ENCODE results near the gene TRPM1. TPM values are rescaled to one million over a fixed set of nuclear protein-coding genes. Genes with fewer than 3 reads are reported as not detected.
"Not testable (repeated sequence)": the region's sequence is repeated elsewhere in the genome, so short reads cannot be mapped to it uniquely, and the experiment has no call there.

TRPM1 gene
- total and polyA plus RNA-seq, 9 of the 15 experiments (the other 6 are each of a cell fraction or from before 2014, with no cell fraction given) = 0.01 to 0.06 (median 0.03) TPM; not detected in 5

GRCh38 chr15:31088672-31089367, 12.7 kb downstream of the TRPM1 start:
- FAIRE-seq (no peak), ATAC-seq (no peak), DNase-seq (ENCODE audit: extremely low read depth in 1 of 4, low spot score in 3 of 4) (no peak)
- Histone ChIP-seq H3K9ac (ENCODE audit: insufficient read depth in 1 of 2, low read depth in 2 of 2, low read length in 2 of 2) (no peak overlapping the region), H3K36me3 (ENCODE audit: control insufficient read depth, insufficient read depth, low read length) (no peaks in the 10 kb centered on the region), H3K27ac (ENCODE audit: extremely low read depth, low read depth, low read length) (no peak overlapping the region), H3K4me1 (replicated peaks in 1 of 2; ENCODE audit: control insufficient read depth in 2 of 2, insufficient read depth in 2 of 2, low read length in 2 of 2) (no peaks in the 10 kb centered on the region; a peak in 1 of 5 replicates), H2AFZ (ENCODE audit: low read depth, low read length) (no peak overlapping the region), H4K20me1 (replicated peaks; ENCODE audit: control insufficient read depth, insufficient read depth, low read length) (0 out of 2 replicates have a peak, but pooled peaks cover 5% of the 10 kb centered on the region), H3K4me3 (no peak overlapping the region), H3K79me2 (ENCODE audit: control insufficient read depth, insufficient read depth, low read length) (no peaks in the 10 kb centered on the region), H3K27me3 (ENCODE audit: control insufficient read depth in 2 of 2, insufficient read depth in 2 of 2, low read length in 2 of 2) (peaks cover 9 to 43% of the 10 kb centered on the region in 2 experiments), H3K9me1 (ENCODE audit: control insufficient read depth, insufficient read depth, low read length) (no peaks in the 10 kb centered on the region), H3K9me3 (replicated peaks; ENCODE audit: control insufficient read depth, insufficient read depth, low read depth, low read length) (no peaks in the 10 kb centered on the region), H3K4me2 (ENCODE audit: insufficient read depth, low read length) (no peak overlapping the region)
- no TSS peak for BruUV-seq (replicated peaks)
- TF ChIP-seq ZC3H8 (IDR thresholded peaks at IDR 0.05) (no peak), CEBPB (tag; IDR thresholded peaks at IDR 0.05) (peak; percentile 51), SNRNP70 (optimal IDR thresholded peaks at IDR 0.05; ENCODE audit: low read depth, low read length) (no peak)
- CTCF ChIA-PET (ENCODE audit: low intra/inter-chr PET ratio) = no interaction called here
- in situ Hi-C loops (cut with MboI) (no loop called here), intact Hi-C loops (cut with micrococcal nuclease) (no loop called here)
- 5% methylated on average over 21 of the region's 21 CpGs for WGBS (ENCODE audit: insufficient coverage, low coverage, missing lambda C conversion rate)
- POLR2A ChIA-PET = interaction anchor here (1.3 kb wide), 1 partner anchor 13 kb away, joined by 4 read pairs; no protein-coding TSS in a partner anchor

- ATAC-seq; H3K4me3 ChIP-seq; DNase-seq (ENCODE audit: extremely low read depth in 1 of 4, low spot score in 3 of 4); H4K20me1 ChIP-seq (replicated peaks; ENCODE audit: control insufficient read depth, insufficient read depth, low read length); H3K4me2 ChIP-seq (ENCODE audit: insufficient read depth, low read length); H3K36me3 ChIP-seq (ENCODE audit: control insufficient read depth, insufficient read depth, low read length); POLR2A ChIA-PET; CTCF ChIA-PET (ENCODE audit: low intra/inter-chr PET ratio); H3K27ac ChIP-seq (ENCODE audit: extremely low read depth, low read depth, low read length); H3K9ac ChIP-seq (ENCODE audit: insufficient read depth in 1 of 2, low read depth in 2 of 2, low read length in 2 of 2); FAIRE-seq; in situ Hi-C loops (cut with MboI); H3K4me1 ChIP-seq (replicated peaks in 1 of 2; ENCODE audit: control insufficient read depth in 2 of 2, insufficient read depth in 2 of 2, low read length in 2 of 2); H3K79me2 ChIP-seq (ENCODE audit: control insufficient read depth, insufficient read depth, low read length); intact Hi-C loops (cut with micrococcal nuclease); H3K9me3 ChIP-seq (replicated peaks; ENCODE audit: control insufficient read depth, insufficient read depth, low read depth, low read length); H3K9me1 ChIP-seq (ENCODE audit: control insufficient read depth, insufficient read depth, low read length); BruUV-seq (replicated peaks); H2AFZ ChIP-seq (ENCODE audit: low read depth, low read length): not testable (repeated sequence)
- WGBS (ENCODE audit: insufficient coverage, low coverage, missing lambda C conversion rate) = 17% methylated on average over 8 of the region's 8 CpGs
- TF ChIP-seq NFYB (IDR thresholded peaks at IDR 0.05; ENCODE audit: extremely low read depth, insufficient read length) = peak; percentile 68
- peaks cover 13 to 51% of the 10 kb centered on the region in 2 experiments for H3K27me3 ChIP-seq (ENCODE audit: control insufficient read depth in 2 of 2, insufficient read depth in 2 of 2, low read length in 2 of 2)
These were observed 13.5 kb downstream of the TRPM1 start for GRCh38 chr15:31088041-31088440.
